Measurements from ENCODE around the gene CKAP4.
A peak's percentile ranks its signal among the peaks of the same experiment; 100 is the strongest.

Gene CKAP4

GRCh38 chr12:106239951-106240335, 7.9 kb downstream of the CKAP4 start:
- DNase-seq, result no peak

DNA sequence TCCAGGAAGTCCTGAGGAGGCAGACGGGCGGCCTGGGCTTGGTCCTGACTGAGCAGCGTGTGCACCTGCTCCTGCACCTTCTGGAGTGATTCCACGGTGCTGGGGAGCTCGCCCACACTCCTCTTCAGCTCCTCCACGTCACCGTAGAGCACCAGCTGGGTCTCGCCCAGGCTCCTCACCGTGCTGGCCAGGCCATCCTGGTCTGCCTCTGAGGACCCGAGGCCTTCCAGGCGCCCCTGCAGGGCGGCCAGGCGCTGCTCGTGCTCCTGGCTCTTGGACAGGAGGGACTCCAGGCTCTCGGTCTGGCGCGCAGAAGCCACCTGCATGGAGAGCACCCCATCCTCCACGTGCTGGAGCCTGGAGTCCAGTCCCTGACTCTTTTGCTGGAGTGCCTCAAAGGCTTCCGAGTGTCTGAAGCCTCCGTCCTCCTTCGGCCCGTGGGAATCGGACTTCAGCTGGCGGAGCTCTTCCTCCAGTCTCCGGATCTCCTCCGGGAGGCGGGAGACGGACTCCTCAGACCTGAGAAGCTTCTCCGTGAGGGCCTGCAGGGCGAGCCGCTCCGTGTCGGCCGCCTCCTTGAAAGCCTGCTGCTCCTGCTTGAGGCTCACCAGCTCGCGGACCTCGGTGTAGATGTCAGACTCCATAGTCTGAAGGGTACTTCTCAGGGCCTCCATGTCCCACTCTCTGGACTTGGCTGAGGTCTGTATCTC, 8.4 kb downstream of the CKAP4 start:
- DNase-seq, result no peak

DNA sequence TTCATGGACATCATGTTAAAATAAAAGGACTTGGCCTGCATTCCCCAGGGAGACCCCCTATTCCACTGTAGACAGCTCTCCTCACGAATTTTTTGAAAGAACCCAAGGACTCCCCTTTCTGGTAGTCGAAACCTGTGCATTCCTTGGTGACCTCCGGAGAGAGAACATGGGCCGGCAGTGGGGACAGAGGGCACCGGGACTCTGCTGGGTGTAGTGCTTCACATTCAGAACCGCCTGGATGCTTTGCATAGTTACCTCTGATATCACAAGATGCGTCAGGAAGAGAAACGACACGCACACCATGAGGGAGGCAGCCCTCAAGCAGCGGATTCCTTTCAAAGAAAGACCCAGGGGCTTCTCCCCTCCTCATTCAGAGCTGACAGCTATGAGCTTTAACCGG, 9.7 kb downstream of the CKAP4 start:
- DNase-seq, result no peak

- DNase-seq, result no peak
These were observed 12.1 kb downstream of the CKAP4 start for GRCh38 chr12:106235770-106236169.

GRCh38 chr12:106234449-106234848, 13.4 kb downstream of the CKAP4 start:
- DNase-seq, result no peak

DNA sequence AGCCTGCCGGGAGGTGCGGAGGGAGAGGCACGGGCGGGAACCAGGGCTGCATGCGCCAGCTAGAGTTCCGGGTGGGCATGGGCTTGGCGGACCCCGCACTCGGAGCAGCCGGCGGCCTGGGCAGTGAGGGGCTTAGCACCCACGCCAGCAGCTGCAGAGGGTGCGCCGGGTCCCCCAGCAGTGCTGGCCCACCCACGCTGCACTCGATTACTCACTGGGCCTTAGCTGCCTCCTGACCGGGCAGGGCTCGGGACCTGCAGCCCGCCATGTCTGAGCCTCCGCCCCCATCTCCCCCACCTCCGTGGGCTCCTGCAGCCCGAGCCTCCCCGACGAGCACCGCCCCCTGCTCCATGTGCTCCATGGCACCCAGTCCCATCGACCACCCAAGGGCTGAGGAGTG, 14.8 kb downstream of the CKAP4 start:
- no peak for DNase-seq

DNA sequence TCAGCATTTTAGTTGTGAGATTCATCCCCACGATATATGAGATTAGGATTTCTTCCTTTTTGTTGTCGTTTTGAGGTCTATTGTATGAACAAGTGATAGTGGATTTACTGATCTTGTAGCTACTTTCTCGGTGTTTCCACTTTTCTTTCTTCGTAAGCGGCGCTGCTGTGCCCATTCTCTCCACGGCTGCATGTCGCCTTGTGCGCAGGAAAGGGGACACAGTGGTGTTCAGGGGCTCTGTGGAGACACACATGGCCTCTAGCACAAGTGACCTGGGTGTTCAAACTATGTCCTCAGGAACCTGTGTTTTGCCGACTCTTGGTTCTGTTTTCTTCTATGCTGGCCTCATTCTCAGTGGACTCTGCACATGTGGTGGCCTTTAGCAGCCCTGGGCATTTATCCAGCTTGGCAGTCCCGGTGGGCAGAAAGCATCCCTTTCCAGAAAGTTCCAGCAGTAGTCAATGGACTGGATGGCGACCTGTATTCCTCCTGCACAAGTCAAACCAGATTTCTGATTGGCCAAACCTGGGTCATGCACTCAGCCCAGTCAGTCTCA, 18.7 kb downstream of the CKAP4 start:
- no peak for DNase-seq

GRCh38 chr12:106228320-106228710, 19.5 kb downstream of the CKAP4 start:
- no peak for DNase-seq

- no peak for DNase-seq
These were observed 20.0 kb downstream of the CKAP4 start for GRCh38 chr12:106227641-106228319.

DNA sequence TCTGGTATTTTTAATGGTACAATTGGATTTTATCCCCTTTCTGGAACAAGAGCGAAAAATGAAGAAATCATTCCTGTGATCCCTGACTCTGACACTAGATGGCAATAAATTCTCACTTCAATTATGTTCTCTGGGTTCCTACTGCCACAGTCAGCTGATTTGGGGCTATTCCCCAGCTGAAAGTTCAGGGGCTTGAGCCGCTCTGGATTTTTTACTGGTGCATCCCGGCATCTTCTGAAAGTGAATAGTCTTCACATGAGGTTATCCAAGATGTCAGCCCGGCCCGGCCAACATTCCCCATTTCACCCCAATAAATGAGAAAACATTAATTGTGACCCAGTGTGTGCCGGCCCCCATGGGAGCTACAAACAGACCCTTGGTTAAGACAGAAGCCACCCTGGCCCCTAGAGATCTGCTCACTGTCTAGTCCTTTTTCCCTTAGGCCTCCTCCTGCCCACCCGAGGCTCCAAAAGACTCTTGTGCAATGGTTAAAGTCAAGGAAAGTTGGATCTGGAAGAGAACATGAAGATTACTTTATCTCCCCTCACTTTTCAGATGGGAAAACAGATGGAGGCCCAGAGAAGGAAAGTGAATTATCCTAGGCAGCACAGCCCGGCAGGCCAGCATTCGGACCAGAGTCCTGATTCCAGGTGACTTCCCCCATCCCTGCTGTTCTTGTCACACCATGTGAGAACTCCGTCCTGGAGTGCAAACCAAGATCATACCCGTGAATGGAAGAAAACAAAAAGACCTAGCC, 20.8 kb downstream of the CKAP4 start:
- peak; percentile 30 to 70 for DNase-seq

DNA sequence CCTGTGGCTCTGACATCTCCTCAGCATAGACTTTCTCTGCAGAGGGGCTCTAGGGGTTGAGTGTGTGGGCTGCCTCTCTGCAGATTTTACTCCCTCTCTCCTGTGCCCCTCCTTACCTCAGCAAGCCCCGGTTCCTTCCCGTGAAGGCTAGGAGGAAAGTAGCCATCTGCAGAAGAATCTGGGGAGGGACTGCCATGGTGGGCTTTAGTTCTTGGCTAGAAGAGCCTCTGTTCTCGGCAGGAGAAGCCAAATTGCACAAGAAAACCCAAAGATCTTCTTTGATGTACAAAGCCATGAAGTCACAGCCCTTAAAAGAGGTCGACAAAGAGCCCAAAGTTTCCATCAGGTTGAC, 23.5 kb downstream of the CKAP4 start:
- DNase-seq, result no peak

DNA sequence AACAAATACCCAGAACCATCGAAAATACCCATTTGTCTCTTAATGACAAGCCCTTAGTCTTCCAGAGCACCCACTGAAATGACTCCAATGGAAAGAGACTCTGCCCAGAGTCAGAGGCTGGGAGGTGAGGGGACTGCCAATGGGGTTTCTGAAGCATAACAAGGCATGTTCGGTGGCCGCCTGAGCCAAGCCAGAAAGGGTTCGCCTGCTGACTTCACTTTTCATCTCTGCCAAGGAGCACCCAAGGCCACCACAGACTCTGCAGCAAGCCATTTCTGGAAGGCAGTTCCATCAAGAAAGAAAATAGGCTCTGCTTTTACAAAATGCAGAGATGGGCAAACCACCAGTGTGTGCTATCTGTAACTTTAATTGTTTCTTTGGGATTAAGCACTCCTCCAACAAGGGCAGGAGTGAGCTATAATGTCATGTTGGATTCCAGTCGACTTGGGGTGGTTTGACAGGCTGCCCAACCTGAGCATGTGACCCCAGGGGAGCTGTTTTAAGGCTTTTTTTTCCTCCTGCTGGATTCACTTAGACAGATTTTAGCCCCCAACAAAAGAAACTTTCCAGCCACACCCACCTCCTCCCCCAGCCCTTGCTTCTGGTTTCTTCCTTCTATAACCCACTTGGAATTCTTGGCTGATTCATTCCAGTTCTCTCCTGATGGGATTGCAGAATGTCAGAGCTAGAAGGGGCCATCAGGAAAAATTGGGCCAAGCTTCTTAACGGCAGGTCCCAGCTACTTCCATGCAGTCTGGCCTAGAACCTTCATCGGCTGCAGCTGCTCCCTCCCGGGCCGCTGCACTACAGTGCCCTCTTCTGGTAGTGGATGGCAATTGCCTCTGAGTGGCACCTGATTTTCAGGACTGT, 24.1 kb downstream of the CKAP4 start:
- DNase-seq, result peak in 1 of 2 experiments; percentile 75

DNA sequence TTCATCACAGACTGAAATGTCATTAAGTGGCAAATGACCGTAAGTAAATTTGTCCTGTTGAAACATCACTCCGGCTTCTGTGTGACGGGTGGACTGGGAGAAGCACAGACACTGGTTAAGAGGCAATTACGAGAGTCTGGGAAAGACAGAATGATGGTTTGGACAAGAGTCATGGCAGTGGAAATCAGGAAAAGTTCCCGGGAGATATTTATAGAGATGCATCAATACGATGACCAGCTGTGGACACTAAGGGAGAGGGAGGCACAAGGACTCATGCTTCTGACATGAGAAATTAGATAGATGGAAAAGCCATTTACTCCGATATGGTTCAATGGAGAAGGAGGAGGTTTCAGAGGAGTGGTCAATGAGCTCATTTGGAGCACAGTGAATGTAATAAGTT, 27.3 kb downstream of the CKAP4 start:
- DNase-seq, result no peak

DNA sequence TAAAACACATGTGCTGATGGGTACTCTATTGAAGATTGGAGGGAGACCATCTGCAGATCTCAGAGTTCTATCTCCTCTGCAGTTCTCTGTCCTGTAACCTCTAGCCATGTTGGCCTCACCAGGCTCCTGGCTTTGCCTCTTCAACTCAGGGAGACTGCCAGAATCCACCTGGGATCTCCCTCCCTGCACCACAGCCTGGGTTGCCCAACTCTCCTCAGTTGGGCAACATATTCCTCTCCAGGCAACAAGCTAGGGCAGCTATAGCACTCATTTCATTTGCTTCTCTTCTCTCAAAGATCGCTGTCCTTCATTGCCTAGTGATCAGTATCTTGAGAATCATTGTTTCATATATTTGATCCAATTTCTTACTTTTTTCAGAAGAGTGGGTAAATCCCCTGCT, 28.8 kb downstream of the CKAP4 start:
- no peak for DNase-seq

DNA sequence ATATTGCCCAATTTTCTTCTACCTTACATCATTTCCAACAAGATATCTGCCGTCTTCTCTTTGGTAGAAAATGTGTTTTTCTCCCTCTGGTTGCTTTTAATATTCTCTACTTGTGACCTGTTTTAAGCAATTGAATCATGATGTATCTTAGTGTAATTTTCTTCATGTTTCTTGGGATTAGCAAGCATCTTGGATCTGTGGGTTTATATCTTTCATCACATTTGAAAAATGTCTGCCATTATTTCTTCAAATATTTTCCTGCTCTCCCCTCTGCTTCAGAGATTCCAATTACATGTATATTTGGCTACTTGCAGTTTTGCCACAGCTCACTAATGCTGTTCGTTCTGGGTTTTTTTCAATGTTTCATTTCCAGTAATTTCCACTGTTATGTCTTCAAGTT, 30.1 kb downstream of the CKAP4 start:
- DNase-seq, result no peak

DNA sequence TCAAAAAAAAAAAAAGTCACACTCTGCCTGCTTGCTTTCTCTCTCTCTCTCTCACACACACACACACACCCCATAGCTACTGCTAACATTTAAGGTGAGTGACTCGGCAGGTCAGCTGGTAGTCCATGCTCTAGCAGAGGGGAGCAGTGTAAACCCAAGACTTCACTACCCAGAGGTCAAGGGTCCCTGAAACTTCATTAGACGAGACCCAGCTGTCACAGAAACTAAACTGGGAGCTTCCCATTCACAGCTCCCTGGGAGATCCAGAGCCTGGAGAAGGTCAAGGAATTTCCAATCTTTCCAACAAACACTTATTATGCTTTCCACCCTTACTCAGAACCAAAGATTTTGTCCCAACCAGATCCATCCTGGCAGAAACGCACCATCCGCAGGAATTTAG, 33.2 kb downstream of the CKAP4 start:
- no peak for DNase-seq

DNA sequence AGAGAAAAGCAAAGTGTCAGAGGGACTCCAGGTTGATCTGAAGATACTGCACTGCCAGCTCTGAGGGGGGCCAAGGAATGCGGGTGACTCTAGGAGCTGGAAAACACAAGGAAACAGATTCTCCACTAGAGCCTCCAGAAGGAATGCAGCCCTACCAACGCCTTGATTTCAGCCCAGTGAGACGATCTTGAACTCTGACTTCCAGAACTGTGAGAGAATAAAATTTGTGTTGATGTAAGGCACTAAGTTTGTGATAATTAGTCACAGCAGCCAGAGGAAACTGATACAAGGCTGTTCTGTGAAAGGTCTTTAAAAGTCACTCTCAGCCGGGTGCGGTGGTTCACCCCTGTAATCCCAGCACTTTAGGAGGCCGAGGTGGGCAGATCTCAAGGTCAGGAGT, 34.2 kb downstream of the CKAP4 start:
- DNase-seq, result no peak

DNA sequence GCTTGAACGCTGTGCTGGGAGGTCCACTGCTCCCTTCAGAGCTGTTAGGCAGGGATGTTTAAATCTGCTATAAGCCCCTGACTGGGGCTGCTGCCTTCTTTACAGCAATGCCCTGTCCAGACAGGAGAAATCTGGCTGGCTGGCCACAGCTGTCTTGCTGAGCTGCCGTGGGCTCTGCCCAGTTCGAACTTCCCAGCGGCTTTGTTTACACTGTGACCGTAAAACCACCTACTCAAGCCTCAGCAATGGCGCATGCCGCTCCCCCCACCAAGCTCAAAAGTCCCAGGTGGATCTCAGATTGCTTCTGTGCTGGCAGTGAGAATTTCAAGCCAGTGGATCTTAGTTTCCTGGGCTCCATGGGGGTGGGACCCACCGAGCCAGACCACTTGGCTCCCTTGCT, 35.8 kb downstream of the CKAP4 start:
- DNase-seq, result no peak

DNA sequence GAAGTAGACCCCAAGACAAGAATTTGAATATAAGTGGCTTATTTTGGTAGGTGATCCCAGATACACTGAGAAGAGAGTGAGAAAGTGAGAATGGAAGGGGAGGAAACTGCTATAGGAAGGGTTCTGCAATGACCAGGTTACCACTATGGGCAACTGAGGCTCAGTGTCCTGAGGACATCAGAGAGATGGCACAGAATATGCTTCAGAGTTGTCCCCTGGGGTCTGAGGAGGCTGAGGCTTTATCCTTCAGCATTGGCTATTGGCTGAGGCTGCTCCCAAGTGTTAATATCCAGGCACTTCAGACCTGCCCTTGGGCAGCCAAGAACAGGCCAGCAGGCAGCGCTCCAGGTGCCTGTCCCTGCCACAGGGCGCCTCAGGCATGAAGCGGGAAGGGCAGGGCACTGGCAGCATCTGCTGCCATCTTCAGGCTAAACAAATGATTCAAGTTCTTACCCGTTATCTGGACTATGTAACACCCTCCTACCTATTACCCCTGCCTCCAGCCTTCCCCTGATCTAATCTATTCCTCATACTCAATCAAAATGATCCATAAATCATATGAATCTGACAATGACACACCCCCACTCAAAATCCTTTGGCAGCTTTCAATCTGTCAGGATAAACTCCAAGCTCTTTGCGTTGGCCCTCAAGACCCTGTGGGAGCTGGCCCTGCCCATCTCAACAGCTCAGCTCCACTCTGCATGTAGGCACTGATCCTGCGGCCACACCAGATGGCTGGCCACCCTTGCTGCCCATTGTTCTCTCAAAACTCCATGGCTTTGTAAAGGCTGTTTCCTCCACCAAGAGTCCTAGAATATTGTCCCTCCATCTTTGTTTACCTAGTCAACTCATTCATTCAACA, 42.4 kb downstream of the CKAP4 start:
- peak in 1 of 2 experiments; percentile 61 for DNase-seq

GRCh38 chr12:106204312-106204711, 43.5 kb downstream of the CKAP4 start:
- no peak for DNase-seq

- no peak for DNase-seq
These were observed 49.8 kb downstream of the CKAP4 start for GRCh38 chr12:106197906-106198623.

Measured in NCI-H446 (cell line).